Stimulated activated CD4-positive, alpha-beta T cell treated with anti-CD3 and anti-CD28 coated beads, Interleukin-1b, Interleukin-23, amount 100 ng/mL, for 48 hours (primary cell): ENCODE measurements around the gene TLE4.
"Not testable (repeated sequence)": the region's sequence is repeated elsewhere in the genome, so short reads cannot be mapped to it uniquely, and the experiment has no call there.

ENCODE experiments used
- DNase-seq: peaks from one replicate; pipeline ENCODE4 v3.0.0-alpha.2; 2020

TLE4 gene

GRCh38 chr9:79745752-79746336 is 174.1 kb downstream of the TLE4 start:
- no peak for DNase-seq

GRCh38 chr9:79751895-79752466 is 180.2 kb downstream of the TLE4 start:
- not testable (repeated sequence) for DNase-seq

GRCh38 chr9:79756414-79756813 is 184.6 kb downstream of the TLE4 start:
- DNase-seq: no peak

GRCh38 chr9:79757074-79757473 is 185.3 kb downstream of the TLE4 start:
- DNase-seq: no peak

- no peak for DNase-seq
Measured at GRCh38 chr9:79757881-79758669, 186.3 kb downstream of the TLE4 start.

GRCh38 chr9:79759460-79759859 is 187.7 kb downstream of the TLE4 start:
- no peak for DNase-seq

- no peak for DNase-seq
Measured at GRCh38 chr9:79762070-79762469, 190.3 kb downstream of the TLE4 start.

- DNase-seq: no peak
Measured at GRCh38 chr9:79763671-79764285, 192.0 kb downstream of the TLE4 start.

- DNase-seq: no peak
Measured at GRCh38 chr9:79764374-79764773, 192.6 kb downstream of the TLE4 start.

- DNase-seq: no peak
Measured at GRCh38 chr9:79765466-79765865, 193.7 kb downstream of the TLE4 start.

- no peak for DNase-seq
Measured at GRCh38 chr9:79766091-79766490, 194.3 kb downstream of the TLE4 start.

- DNase-seq: no peak
Measured at GRCh38 chr9:79768194-79768593, 196.4 kb downstream of the TLE4 start.

GRCh38 chr9:79769476-79770275 is 197.9 kb downstream of the TLE4 start:
- no peak for DNase-seq

GRCh38 chr9:79774356-79774755 is 202.6 kb downstream of the TLE4 start:
- no peak for DNase-seq
